Right lobe of liver (tissue), 4 donors: ENCODE measurements around the gene COPA.

Experiments
- POLR2A ChIP-seq: fragments of 450-650 bp; IDR thresholded peaks from one replicate; pipeline ENCODE4 v1.6.1; 2017; ENCODE audit warnings: antibody characterized with exemption, mild to moderate bottlenecking
- TF ChIP-seq, protein P1 (sequence below), 4 donors: fragments of 200-600 bp in 3 of 4; fragments of 450-650 bp in 1 of 4; IDR thresholded peaks; one replicate each; pipeline versions ENCODE4 v1.5.1 to v1.8.0; 2016 to 2022; ENCODE audit warnings: antibody characterized with exemption in 4 of 4, mild to moderate bottlenecking in 2 of 4
- donor health status: DM: no; HTN: no; CAD: no.
- donor health status: DM: no; HTN: no; CAD: no.
- donor health status: DM: no; HTN: yes; CAD: no.

- TF ChIP-seq, protein P1, sequence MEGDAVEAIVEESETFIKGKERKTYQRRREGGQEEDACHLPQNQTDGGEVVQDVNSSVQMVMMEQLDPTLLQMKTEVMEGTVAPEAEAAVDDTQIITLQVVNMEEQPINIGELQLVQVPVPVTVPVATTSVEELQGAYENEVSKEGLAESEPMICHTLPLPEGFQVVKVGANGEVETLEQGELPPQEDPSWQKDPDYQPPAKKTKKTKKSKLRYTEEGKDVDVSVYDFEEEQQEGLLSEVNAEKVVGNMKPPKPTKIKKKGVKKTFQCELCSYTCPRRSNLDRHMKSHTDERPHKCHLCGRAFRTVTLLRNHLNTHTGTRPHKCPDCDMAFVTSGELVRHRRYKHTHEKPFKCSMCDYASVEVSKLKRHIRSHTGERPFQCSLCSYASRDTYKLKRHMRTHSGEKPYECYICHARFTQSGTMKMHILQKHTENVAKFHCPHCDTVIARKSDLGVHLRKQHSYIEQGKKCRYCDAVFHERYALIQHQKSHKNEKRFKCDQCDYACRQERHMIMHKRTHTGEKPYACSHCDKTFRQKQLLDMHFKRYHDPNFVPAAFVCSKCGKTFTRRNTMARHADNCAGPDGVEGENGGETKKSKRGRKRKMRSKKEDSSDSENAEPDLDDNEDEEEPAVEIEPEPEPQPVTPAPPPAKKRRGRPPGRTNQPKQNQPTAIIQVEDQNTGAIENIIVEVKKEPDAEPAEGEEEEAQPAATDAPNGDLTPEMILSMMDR (IDR thresholded peaks at IDR 0.05), result no peak
- no peak for TF ChIP-seq POLR2A
Observed at GRCh38 chr1:160328184-160328583, 14.9 kb downstream of the COPA start.
